GM19043 (cell line): Measurements from ENCODE around the gene CREB5.

Experiments used
- ATAC-seq: cut with Tn5 transposase; IDR thresholded peaks from one replicate; pipeline ENCODE4 v1.9.1; 2021; ENCODE audit warnings: low read depth; ENCODE audit not compliant: unreplicated experiment

The CREB5 gene

GRCh38 chr7:28725045-28725642 lies 312.8 kb downstream of the CREB5 start:
- ATAC-seq, result no peak

DNA sequence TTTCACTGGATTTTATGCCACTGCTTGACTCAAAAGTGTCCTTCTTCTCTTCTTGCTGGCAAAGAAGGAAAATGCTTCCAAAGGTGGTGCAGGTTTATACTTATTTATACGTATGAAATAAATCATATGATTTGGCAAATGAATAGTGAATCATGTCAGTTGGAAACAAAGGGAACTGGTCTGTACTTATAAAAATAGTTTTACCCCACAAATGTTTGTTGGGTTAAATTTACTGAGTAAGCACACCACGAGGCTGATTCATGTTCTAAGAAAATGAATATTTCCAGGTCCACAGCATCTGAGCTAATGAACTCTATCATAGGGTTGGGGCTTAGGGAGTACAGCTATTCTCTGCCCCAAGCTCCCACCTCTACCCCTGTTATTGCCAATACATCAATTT lies 313.6 kb downstream of the CREB5 start:
- ATAC-seq, result no peak

DNA sequence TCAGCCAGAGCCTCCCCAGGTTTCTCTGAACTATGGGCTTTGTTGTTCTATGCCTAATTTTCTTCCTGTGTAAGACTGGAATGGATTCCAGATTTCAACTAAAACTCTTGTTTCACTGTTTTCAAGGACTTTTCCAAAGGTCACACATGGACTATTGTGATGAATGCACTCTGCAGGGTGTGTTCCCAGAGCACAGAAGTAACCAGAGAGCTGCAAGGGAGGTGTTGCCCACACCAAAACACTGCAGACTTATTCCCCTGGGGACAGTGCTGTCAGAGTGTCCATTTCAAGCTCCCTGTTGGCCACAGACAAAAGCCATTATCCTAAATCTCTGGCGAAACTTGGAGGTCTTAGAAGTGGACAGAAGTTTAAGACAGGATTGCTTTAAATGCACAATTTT lies 314.2 kb downstream of the CREB5 start:
- no peak for ATAC-seq

- no peak for ATAC-seq
Measured at GRCh38 chr7:28729281-28729680, 317.0 kb downstream of the CREB5 start.

DNA sequence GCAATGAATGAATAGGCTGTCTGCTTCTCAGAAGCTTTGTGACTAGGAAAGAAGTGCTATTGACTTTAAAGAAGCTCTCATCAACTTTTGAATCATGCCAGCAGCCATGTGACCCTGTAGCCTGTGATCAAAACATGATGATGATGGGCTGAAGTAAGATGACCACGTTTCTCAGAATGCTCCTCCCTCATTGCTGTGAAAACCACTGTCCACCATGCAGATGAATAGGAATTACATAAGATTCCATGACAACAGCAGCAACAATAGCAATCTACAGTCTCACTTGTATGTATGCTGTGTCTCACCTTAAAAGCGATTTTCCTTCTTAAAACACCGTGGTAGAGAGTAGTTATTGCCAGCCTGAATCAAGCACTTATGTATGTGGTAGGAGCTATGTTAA lies 317.4 kb downstream of the CREB5 start:
- no peak for ATAC-seq

- no peak for ATAC-seq
Measured at GRCh38 chr7:28731092-28731658, 318.9 kb downstream of the CREB5 start.

GRCh38 chr7:28732071-28732869 lies 320.0 kb downstream of the CREB5 start:
- ATAC-seq, result no peak

DNA sequence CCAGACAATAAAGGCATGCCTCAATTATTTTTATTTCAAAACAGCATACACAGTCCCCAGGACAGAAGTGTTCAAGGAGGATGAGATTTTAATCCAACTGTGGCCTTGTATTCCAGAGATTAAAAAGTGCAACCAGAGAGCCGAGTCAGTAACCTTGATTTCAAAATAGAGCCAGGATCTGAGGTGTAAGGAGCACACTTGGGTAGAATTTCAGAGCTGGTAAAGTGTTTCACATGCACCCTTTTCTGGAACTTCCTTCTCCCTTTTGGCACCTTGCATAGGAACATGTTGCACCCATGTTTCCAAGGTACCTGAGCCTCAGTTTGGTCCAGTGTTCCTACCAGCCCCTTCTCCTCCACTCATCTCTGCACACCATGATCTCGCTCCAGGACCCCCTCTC lies 320.7 kb downstream of the CREB5 start:
- ATAC-seq, result no peak

- no peak for ATAC-seq
Measured at GRCh38 chr7:28738412-28738811, 326.1 kb downstream of the CREB5 start.

GRCh38 chr7:28739128-28739527 lies 326.8 kb downstream of the CREB5 start:
- ATAC-seq, result no peak

DNA sequence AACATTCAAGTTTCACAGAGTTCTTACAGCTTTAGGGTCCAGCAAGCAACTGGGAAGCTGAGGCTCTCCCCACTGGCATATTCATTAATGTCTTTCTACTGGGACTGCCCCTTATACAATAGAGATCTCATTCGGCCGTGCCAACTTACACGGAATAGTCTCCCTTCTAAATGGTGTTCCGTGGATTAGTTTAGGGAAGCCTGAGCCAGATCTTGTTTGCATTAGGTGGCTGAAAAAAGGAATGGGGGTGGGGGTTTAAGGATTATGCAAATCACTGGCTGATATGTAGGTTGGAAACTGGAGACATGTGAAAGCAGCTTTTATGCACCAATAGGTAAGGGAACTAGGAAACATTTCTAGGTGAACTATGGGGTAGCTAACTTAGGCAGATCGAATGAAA lies 327.5 kb downstream of the CREB5 start:
- ATAC-seq, result no peak

DNA sequence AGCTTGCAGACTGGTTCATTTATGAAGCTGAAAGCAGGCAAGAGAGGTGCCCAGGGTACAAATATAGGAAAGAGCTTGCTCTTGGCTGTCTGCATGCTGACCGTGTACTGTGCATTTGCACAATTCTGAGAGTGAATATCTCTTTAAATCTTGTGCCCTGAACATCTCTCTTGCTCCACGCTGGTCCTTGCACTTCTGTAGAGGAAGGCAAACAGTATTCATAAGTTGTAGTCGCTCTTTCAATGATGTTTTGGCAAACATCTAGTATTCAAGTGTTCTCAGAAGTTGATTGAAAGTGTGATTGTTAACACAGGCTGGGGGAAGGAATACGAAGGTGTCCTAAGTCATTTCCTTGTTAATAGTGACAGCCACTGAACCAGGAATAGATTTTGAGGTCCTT lies 332.6 kb downstream of the CREB5 start:
- no peak for ATAC-seq

GRCh38 chr7:28745351-28745750 lies 333.0 kb downstream of the CREB5 start:
- ATAC-seq, result no peak

GRCh38 chr7:28747404-28747803 lies 335.1 kb downstream of the CREB5 start:
- ATAC-seq, result no peak

DNA sequence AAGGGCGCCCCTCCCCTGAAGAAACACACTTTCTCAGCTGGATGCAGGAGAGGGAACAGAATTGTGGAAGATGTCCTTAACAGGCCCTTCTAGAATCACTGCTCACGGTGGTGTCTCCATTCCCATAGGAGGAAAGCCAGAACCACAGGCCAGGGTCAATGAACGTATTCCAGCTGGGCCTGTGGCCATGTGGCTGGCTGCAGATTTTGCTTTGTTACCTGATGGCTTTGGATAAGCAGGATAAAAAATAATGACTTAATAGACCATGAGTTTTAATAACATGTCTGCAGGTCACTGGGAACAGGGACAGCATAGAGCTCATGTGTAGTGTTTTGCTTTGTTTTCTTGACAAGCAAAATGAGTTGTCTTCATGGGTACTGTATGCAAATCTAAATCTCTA lies 335.5 kb downstream of the CREB5 start:
- no peak for ATAC-seq

- ATAC-seq, result no peak
Measured at GRCh38 chr7:28748346-28748745, 336.0 kb downstream of the CREB5 start.

- ATAC-seq, result no peak
Measured at GRCh38 chr7:28748933-28749584, 336.7 kb downstream of the CREB5 start.

DNA sequence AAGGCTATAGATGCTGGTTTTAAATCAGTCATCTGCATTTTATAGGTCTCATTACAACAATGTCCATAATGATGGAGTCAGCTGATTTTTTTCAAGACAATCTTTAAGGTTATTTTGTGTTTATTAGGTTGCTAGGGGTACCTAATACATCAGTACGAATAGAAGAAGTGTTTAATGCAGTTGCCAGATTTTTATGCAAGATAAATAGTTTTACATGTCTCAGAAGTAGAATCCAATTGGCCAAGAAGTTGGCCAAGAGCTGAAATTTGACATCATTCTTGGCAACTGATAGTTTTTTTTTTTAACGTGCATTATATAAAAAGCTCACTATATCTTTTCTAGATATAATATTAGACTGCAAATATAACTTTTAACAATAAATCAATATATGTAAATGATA lies 337.3 kb downstream of the CREB5 start:
- ATAC-seq, result no peak

DNA sequence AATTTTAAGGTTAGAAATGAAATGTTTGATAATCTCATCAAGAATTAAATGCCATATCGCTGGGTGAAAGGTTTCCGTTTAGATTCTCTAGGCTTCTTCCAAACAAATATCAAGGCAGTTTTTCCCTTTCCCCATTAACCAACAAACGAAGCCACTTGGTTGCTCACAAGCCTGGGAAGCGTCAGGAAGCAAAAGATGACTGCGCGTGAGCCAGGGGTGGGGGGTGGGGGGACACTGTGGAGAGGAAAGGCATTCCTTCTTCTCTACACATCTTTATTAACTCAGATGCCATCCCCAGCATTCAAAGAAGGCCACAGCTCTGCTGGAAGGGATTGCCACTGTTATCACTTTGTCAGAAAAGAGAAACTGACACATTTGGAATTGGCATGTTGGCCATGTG lies 338.7 kb downstream of the CREB5 start:
- no peak for ATAC-seq

GRCh38 chr7:28753613-28754012 lies 341.3 kb downstream of the CREB5 start:
- ATAC-seq, result no peak

GRCh38 chr7:28754027-28754426 lies 341.7 kb downstream of the CREB5 start:
- no peak for ATAC-seq

- no peak for ATAC-seq
Measured at GRCh38 chr7:28754447-28754846, 342.1 kb downstream of the CREB5 start.
